ENCODE measurements around the gene KASH5.

- TF ChIP-seq YY1 (IDR thresholded peaks at IDR 0.05; ENCODE audit: insufficient read depth, insufficient read length) (no peak), SUZ12 (IDR thresholded peaks at IDR 0.05; ENCODE audit: extremely low read depth, insufficient read depth, insufficient read length) (no peak)
Measured at GRCh38 chr19:49419173-49419572, 31.1 kb downstream of the KASH5 start.

Data from NT2/D1 (cell line).